Heart left ventricle (tissue), 16 donors: Measurements from ENCODE around the gene CD300LG. TPM values are rescaled to one million over a fixed set of nuclear protein-coding genes. Genes with fewer than 3 reads are reported as not detected.
A peak's percentile ranks its signal among the peaks of the same experiment; 100 is the strongest.
"Not testable (repeated sequence)": the region's sequence is repeated elsewhere in the genome, so short reads cannot be mapped to it uniquely, and the experiment has no call there.

ENCODE experiments used
- ATAC-seq, 4 donors: fragments of 200-7000 bp; cut with Tn5 transposase; one replicate each; pipeline ENCODE4 v1.9.1; 2020 to 2022; ENCODE audit warnings: moderate library complexity in 4 of 4, mild to moderate bottlenecking in 3 of 4, moderate number of reproducible peaks in 1 of 4
- DNase-seq, 5 donors: peaks; one replicate each; pipeline ENCODE4 v3.0.0-alpha.2; 2020
- H3K27ac ChIP-seq, 12 donors: fragments of 200-600 bp; sonication (generic) in 4 of 12; one replicate each; pipeline versions ENCODE4 v1.5.0 to v1.8.0; 2016 to 2022; ENCODE audit warnings: mild to moderate bottlenecking in 2 of 12
- H3K27me3 ChIP-seq, 9 donors: fragments of 200-600 bp; sonication (generic) in 2 of 9; one replicate each; pipeline versions ENCODE4 v1.5.1 to v1.8.0; 2016 to 2022; ENCODE audit warnings: mild to moderate bottlenecking in 3 of 9
- H3K36me3 ChIP-seq, 9 donors: fragments of 200-600 bp; sonication (generic) in 2 of 9; one replicate each; pipeline versions ENCODE4 v1.5.0 to v1.8.0; 2018 to 2022; ENCODE audit warnings: mild to moderate bottlenecking in 2 of 9
- H3K4me1 ChIP-seq, 12 donors: fragments of 200-600 bp; sonication (generic) in 4 of 12; one replicate each; pipeline versions ENCODE4 v1.5.0 to v1.8.0; 2016 to 2022; ENCODE audit warnings: mild to moderate bottlenecking in 3 of 12
- H3K4me3 ChIP-seq, 12 donors: fragments of 200-600 bp; sonication (generic) in 4 of 12; one replicate each; pipeline versions ENCODE4 v1.5.0 to v1.8.0; 2017 to 2022; ENCODE audit warnings: mild to moderate bottlenecking in 9 of 12, moderate library complexity in 4 of 12
- H3K9me3 ChIP-seq, 12 donors: fragments of 200-600 bp; sonication (generic) in 4 of 12; one replicate each; pipeline versions ENCODE4 v1.5.0 to v1.8.0; 2016 to 2022; ENCODE audit warnings: mild to moderate bottlenecking in 1 of 12
- CTCF ChIP-seq, 12 donors: fragments of 200-600 bp; sonication (generic) in 4 of 12; IDR thresholded peaks; one replicate each; pipeline versions ENCODE4 v1.5.0 to v1.8.0; 2018 to 2022; ENCODE audit warnings: antibody characterized with exemption in 12 of 12, mild to moderate bottlenecking in 5 of 12
- POLR2A ChIP-seq, 2 donors: fragments of 450-650 bp; IDR thresholded peaks; one replicate each; pipeline ENCODE4 v1.6.1; 2017; ENCODE audit warnings: antibody characterized with exemption in 2 of 2, mild to moderate bottlenecking in 2 of 2, moderate library complexity in 2 of 2
- WGBS, 4 donors: extraction: QIAGEN DNeasy Blood & Tissue Kit in 2 of 4; methylation state at CpG; one replicate each; pipeline versions ENCODE4 v1.1.5 to v1.1.7; 2013 to 2018; 5-methylcytosine and 5-hydroxymethylcytosine counted together
- intact Hi-C, 10 donors: fragments of 100-400 bp; cut with DNase I; formaldehyde crosslinking; loops; one replicate each; pipeline versions ENCODE4 v1.11.1 to v1.14.2; 2022
- long read RNA-seq, 3 donors: library from polyadenylated mRNA; unstranded; transcript quantifications; one replicate each; pipeline ENCODE4 v2.0.0, GENCODE V29; 2020 to 2021
- polyA plus RNA-seq, 2 donors: library from polyadenylated mRNA; stranded (reverse); fragments of 200-250 nt; gene quantifications; one replicate each; pipeline ENCODE4 v1.2.3, GENCODE V29; 2013
- total RNA-seq, 9 donors: library from RNA; depleted of rRNA in 2 of 9; stranded (reverse); fragments of >200 nt in 2 of 9; fragmentation: NEBNext Ultra II Directional in 3 of 9; extraction: Animal tissue kit (Norgen Biotek cat#: 25700) in 3 of 9; gene quantifications; one replicate each; pipeline versions ENCODE4 v1.1.0 to v1.2.4, GENCODE V29; 2016 to 2023
- donor health status: ischemic (EF 13 %, LVEDD 7.1; RV severe dilation, severe dysfunction).
- donor health status: healthy with polysubstance abuse.
- donor health status: DM: no; HTN: yes; CAD: no.
- donor health status: DM: no; HTN: no; CAD: no.
- donor health status: ischemic (EF 25% LVEDD 6.9; RV normal size, moderate dysfunction).
- donor health status: ischemic (EF 25% LVEDD 5.7; RV mildly dilated, moderate dysfunction).
- donor health status: healthy.
- donor health status: DM: yes; HTN: yes; CAD: no.
- donor health status: ischemic (EF 35%, LVEDD 5.7; RV mildly dilated, moderate dysfunction).
- donor health status: nonischemic (EF 11% LVEDD 7.7; RV severe dilation, severe dysfunction).
- donor health status: DM: yes; HTN: yes; CAD: no.
- donor health status: PGD.
- donor health status: ischemic (EF 29% LVEDD 5.4; RV normal size, mild dysfunction).
- donor health status: nonischemic (EF 23%, LVEDD 6.1; RV moderate dilation, normal function).

CD300LG gene
- 10 to 100 TPM in 7 of 9 donors, 1 to 10 TPM in 2; 7.3 to 85.8 (median 19.9) TPM for total RNA-seq
- polyA plus RNA-seq: 10 to 100 TPM; 15.5 to 37.2 TPM
- long read RNA-seq, donor 1, partial matches to known transcripts: 1 of 11 reads
- long read RNA-seq, donor 1, other reads (novel, unspliced or antisense): 10 of 11 reads
- long read RNA-seq, donor 2, partial matches to known transcripts: 42 of 110 reads
- long read RNA-seq, donor 2, other reads (novel, unspliced or antisense): 61 of 110 reads
- long read RNA-seq, donor 3, partial matches to known transcripts: 4 of 21 reads
- long read RNA-seq, donor 3, other reads (novel, unspliced or antisense): 17 of 21 reads

DNA sequence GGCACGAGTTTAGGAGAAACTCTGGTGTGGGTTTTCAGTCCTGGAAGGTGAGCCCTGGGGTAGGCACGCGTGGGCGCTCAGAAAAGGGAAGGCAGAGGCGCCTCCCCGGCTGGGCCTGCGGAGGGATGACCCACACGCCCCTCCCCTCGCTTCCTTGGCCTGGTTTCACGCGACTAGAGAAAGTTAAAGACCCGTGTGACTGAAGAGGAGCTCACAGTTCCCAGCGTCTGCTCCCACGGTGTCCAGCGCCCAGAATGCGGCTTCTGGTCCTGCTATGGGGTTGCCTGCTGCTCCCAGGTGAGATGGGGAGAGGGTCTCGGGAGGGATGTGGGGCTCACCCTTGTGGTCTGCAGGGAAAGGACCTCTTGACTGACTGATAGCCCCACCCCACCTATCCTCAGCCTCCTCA lies at the start of gene CD300LG:
TSS of gene CD300LG (plus strand) at position 214 of the 409 bp plus-strand sequence. CDS start at position 255, 41 bp downstream.
- no peaks in the 10 kb centered on the region for H3K9me3 ChIP-seq
- peak in 3 of 5 donors; percentile 43 to 64 (median 57) for DNase-seq
- intact Hi-C loops: loop anchor here in 8 of 10 donors (2.0 to 10.0 kb wide), 6 partner anchors 65 to 152 kb away; partner anchors contain the start of genes DUSP3 (in 3 of the 8) and CFAP97D1 (in 2 of the 8)

DNA sequence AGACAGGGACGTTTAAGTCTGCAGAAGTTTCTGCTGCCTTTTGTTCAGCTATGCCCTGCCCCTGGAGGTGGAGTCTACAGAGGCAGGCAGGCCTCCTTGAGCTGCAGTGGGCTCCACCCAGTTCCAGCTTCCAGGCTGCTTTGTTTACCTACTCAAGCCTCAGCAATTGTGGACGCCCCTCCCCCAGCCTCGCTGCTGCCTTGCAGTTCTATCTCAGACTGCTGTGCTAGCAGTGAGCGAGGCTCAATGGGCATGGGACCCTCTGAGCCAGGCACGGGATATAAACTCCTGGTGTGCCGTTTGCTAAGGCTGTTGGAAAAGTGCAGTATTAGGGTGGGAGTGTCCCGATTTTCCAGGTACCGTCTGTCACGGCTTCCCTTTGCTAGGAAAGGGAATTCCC lies 49.0 kb upstream of the CD300LG start:
- ATAC-seq, H3K27me3 ChIP-seq, DNase-seq, H3K27ac ChIP-seq, H3K4me3 ChIP-seq, H3K4me1 ChIP-seq, H3K9me3 ChIP-seq, intact Hi-C loops: not testable (repeated sequence)
- peaks cover 0 to 28% (median 14%) of the 10 kb centered on the region in 9 donors for H3K36me3 ChIP-seq
- 79 to 86% (median 82%) methylated on average over 4 to 9 of the region's 9 CpGs for WGBS, 4 donors

More for the DNA sequence above, at the start of gene CD300LG:
- H3K27me3 ChIP-seq: no peaks in the 10 kb centered on the region
- peak; percentile 16 to 72 (median 42) for ATAC-seq
- H3K27ac ChIP-seq: peak within 1 kb of the TSS; percentile 13 to 81 (median 71)
- 43 to 50% (median 45%) methylated on average over 15 to 17 of the region's 17 CpGs for WGBS, 4 donors
- no peaks in the 10 kb centered on the region for H3K36me3 ChIP-seq
- TF ChIP-seq POLR2A (IDR thresholded peaks at IDR 0.05) (peak in 1 of 2 donors; percentile 47), CTCF (IDR thresholded peaks at IDR 0.05) (no peak)
- H3K4me3 ChIP-seq: peak within 1 kb of the TSS in 11 of 12 donors; percentile 24 to 58 (median 47)
- H3K4me1 ChIP-seq: peaks cover 0 to 25% (median 8%) of the 10 kb centered on the region in 12 donors

GRCh38 chr17:43799047-43799446 lies 47.9 kb upstream of the CD300LG start:
- intact Hi-C loops: no loop called here
- Histone ChIP-seq H3K27me3 (no peaks in the 10 kb centered on the region), H3K4me1 (no peaks in the 10 kb centered on the region), H3K4me3 (no peak overlapping the region), H3K9me3 (no peaks in the 10 kb centered on the region), H3K27ac (no peak overlapping the region), H3K36me3 (peaks cover 0 to 37% (median 18%) of the 10 kb centered on the region in 9 donors)
- TF ChIP-seq CTCF (IDR thresholded peaks at IDR 0.05): no peak
- no peak for TF ChIP-seq POLR2A (IDR thresholded peaks at IDR 0.05)
- 86 to 91% (median 87%) methylated on average over 2 of the region's 2 CpGs for WGBS, 4 donors
- ATAC-seq: peak; percentile 5 to 36 (median 22)
- no peak for DNase-seq

- intact Hi-C loops: no loop called here
- H3K4me3 ChIP-seq: no peak overlapping the region
- ATAC-seq (peak in 1 of 4 donors; percentile 8), DNase-seq (no peak)
- 92 to 96% (median 94%) methylated on average over 3 of the region's 3 CpGs for whole genome bisulfite sequencing, 4 donors
- TF ChIP-seq POLR2A (IDR thresholded peaks at IDR 0.05) (no peak), CTCF (IDR thresholded peaks at IDR 0.05) (no peak)
- H3K9me3 ChIP-seq: no peaks in the 10 kb centered on the region
- H3K4me1 ChIP-seq: no peaks in the 10 kb centered on the region
- H3K27me3 ChIP-seq: no peaks in the 10 kb centered on the region
- H3K36me3 ChIP-seq: peaks cover 0 to 54% (median 23%) of the 10 kb centered on the region in 9 donors
- H3K27ac ChIP-seq: no peak overlapping the region
Measured at GRCh38 chr17:43800736-43801135, 46.2 kb upstream of the CD300LG start.
